ENCODE results near the gene MRC2. TPM values are rescaled to one million over a fixed set of nuclear protein-coding genes. Genes with fewer than 3 reads are reported as not detected.

The MRC2 gene
- total and polyA plus RNA-seq, 3 donors from 2014 or later: 32.9 to 60.9 (median 40.3) TPM

DNA sequence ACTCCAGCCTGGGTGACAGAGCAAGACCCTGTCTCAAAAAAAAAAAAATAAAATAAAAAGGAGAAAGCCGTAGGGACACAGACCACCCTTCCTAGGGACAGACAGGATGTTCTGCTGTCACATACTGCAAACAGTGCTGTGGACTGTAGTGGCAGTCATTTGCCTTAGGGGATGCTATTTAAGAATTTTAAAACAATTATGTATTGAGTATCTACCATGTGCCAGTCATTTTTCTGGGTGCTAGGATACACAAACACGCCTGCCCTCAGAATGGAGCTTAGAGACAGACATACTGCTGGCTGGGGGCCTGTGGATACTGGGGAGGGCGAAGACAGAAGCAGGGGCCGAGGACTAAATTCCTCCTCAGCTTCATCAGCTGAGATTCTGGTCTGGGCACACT is 45.5 kb downstream of the MRC2 start:
- Histone ChIP-seq H3K27me3 (no peaks in the 10 kb centered on the region), H3K4me3 (no peak overlapping the region), H3K36me3 (ENCODE audit: low read depth, missing control alignments) (no peaks in the 10 kb centered on the region), H3K27ac (no peak overlapping the region), H3K9me3 (no peaks in the 10 kb centered on the region), H3K4me1 (no peaks in the 10 kb centered on the region)
- TF ChIP-seq, protein P1, sequence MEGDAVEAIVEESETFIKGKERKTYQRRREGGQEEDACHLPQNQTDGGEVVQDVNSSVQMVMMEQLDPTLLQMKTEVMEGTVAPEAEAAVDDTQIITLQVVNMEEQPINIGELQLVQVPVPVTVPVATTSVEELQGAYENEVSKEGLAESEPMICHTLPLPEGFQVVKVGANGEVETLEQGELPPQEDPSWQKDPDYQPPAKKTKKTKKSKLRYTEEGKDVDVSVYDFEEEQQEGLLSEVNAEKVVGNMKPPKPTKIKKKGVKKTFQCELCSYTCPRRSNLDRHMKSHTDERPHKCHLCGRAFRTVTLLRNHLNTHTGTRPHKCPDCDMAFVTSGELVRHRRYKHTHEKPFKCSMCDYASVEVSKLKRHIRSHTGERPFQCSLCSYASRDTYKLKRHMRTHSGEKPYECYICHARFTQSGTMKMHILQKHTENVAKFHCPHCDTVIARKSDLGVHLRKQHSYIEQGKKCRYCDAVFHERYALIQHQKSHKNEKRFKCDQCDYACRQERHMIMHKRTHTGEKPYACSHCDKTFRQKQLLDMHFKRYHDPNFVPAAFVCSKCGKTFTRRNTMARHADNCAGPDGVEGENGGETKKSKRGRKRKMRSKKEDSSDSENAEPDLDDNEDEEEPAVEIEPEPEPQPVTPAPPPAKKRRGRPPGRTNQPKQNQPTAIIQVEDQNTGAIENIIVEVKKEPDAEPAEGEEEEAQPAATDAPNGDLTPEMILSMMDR (IDR thresholded peaks at IDR 0.05): no peak
- TF ChIP-seq POLR2A (IDR thresholded peaks at IDR 0.05): no peak
- DNase-seq: no peak
- intact Hi-C loops (cut with DNase I; ENCODE audit: low total_unique reads): no loop called here
- WGBS, 2 donors: 88 to 96% methylated on average over 4 of the region's 4 CpGs

DNA sequence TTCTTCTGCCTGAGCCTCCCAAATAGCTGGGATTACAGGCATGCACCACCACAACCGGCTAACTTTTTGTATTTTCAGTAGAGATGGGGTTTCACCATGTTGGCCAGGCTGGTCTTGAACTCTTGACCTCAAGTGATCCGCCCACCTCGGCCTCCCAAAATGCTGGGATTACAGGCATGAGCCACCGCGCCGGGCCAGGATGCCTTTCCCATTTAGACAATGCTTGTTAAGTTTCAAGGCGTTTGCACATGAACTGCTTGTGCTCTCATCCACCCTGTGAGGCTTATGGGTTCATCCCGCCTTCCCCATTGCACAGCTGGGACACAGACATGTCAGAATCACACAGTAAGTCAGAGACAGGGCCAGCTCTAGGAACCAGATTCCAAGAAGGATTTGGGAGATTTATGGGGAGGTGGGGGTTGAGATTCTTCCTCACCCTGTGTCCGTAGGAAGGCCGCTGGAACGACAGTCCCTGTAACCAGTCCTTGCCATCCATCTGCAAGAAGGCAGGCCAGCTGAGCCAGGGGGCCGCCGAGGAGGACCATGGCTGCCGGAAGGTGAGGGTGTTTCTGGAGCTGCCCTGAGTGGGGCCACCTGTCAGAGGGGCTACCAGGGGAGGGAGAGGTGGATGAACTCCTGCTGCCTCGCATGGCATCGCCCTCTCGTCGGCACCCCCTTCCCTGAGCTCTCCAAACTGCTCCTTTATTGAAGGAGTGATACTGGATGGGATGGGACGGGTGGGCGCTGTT is 46.3 kb downstream of the MRC2 start:
- no peak overlapping the region for H3K27ac ChIP-seq
- no peaks in the 10 kb centered on the region for H3K9me3 ChIP-seq
- TF ChIP-seq, protein P1 (IDR thresholded peaks at IDR 0.05): no peak
- no peak for TF ChIP-seq POLR2A (IDR thresholded peaks at IDR 0.05)
- 85 to 93% methylated on average over 14 to 20 of the region's 20 CpGs for WGBS, 2 donors
- no peaks in the 10 kb centered on the region for H3K27me3 ChIP-seq
- intact Hi-C loops (cut with DNase I; ENCODE audit: low total_unique reads): no loop called here
- H3K4me3 ChIP-seq: no peak overlapping the region
- no peaks in the 10 kb centered on the region for H3K36me3 ChIP-seq (ENCODE audit: low read depth, missing control alignments)
- DNase-seq: no peak
- no peaks in the 10 kb centered on the region for H3K4me1 ChIP-seq

DNA sequence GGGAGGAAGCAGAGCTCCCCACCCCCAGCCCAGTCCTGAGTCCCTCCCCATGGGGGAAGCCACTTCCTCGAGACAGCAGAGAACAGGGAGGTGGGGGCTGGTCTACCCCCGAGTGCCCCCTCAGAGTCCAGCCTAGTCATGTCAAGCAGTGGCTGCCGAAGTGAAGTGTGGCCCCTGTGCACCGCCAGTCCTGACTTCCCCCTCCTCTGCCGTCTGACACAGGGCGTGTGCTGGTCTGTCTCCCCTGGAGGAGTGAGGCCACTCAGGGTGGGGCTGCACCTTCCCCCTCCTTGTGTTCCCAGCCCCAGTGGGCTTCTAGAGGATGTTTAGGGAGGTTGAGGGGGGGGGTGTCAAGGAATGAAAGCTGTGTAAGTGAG is 46.9 kb downstream of the MRC2 start:
- Histone ChIP-seq H3K36me3 (ENCODE audit: low read depth, missing control alignments) (no peaks in the 10 kb centered on the region), H3K27me3 (no peaks in the 10 kb centered on the region), H3K4me1 (no peaks in the 10 kb centered on the region), H3K9me3 (no peaks in the 10 kb centered on the region), H3K27ac (no peak overlapping the region), H3K4me3 (no peak overlapping the region)
- no peak for DNase-seq
- no peak for TF ChIP-seq POLR2A (IDR thresholded peaks at IDR 0.05)
- TF ChIP-seq, protein P1 (IDR thresholded peaks at IDR 0.05): no peak
- 85 to 88% methylated on average over 5 of the region's 6 CpGs for WGBS, 2 donors
- intact Hi-C loops (cut with DNase I; ENCODE audit: low total_unique reads): no loop called here

DNA sequence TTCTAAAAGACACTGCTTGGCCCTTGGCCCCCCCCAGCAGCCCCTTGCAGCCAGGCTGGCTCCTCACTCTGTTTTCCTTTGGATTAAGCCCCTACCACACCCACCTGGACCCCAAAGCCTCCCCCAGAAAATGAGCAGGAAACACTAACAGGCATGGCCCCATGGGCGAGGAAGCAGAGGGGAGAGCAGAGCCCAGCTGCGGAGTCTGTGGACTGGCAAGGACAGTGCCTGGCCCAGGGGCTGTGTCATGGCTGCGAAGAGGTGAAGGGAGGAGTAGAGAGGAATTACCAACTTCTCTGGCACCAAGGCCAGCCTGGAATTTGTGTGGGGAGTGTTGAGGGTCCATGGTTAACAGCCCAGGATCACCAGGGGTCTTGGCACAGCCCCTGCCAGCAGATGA is 47.4 kb downstream of the MRC2 start:
- H3K4me3 ChIP-seq: no peak overlapping the region
- 86 to 87% methylated on average over 3 of the region's 3 CpGs for WGBS, 2 donors
- no peak for DNase-seq
- H3K36me3 ChIP-seq (ENCODE audit: low read depth, missing control alignments): no peaks in the 10 kb centered on the region
- H3K27ac ChIP-seq: no peak overlapping the region
- no peak for TF ChIP-seq POLR2A (IDR thresholded peaks at IDR 0.05)
- TF ChIP-seq, protein P1 (IDR thresholded peaks at IDR 0.05): no peak
- intact Hi-C loops (cut with DNase I; ENCODE audit: low total_unique reads): no loop called here
- no peaks in the 10 kb centered on the region for H3K9me3 ChIP-seq
- no peaks in the 10 kb centered on the region for H3K4me1 ChIP-seq
- no peaks in the 10 kb centered on the region for H3K27me3 ChIP-seq

DNA sequence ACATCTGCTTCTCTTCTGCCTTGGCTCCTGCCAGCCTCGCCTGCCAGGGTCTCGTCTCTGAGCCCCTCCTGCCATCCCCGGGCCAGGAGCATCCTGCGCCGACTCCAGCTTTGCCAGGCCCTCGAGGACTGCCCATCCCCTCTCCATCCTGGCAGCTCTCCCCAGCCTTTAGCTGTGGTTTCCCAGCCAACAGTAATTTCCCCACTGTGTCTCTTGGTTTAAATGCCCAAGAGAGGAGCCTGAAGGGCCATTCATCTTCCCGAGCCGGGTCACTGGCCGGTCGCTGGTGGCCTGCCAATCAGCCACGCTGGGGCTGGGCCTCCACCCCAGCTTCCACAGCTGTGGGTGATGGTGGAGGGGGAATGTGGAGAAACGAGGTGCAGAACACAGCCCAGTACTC is 47.8 kb downstream of the MRC2 start:
- no peaks in the 10 kb centered on the region for H3K36me3 ChIP-seq (ENCODE audit: low read depth, missing control alignments)
- no peak overlapping the region for H3K27ac ChIP-seq
- WGBS, 2 donors: 64 to 78% methylated on average over 10 to 12 of the region's 12 CpGs
- H3K4me3 ChIP-seq: no peak overlapping the region
- H3K4me1 ChIP-seq: no peaks in the 10 kb centered on the region
- no peak for DNase-seq
- H3K27me3 ChIP-seq: no peaks in the 10 kb centered on the region
- TF ChIP-seq POLR2A (IDR thresholded peaks at IDR 0.05): no peak
- TF ChIP-seq, protein P1 (IDR thresholded peaks at IDR 0.05): no peak
- intact Hi-C loops (cut with DNase I; ENCODE audit: low total_unique reads): no loop called here
- H3K9me3 ChIP-seq: no peaks in the 10 kb centered on the region
